HUES64 (cell line): Measurements from ENCODE around the gene YTHDF1.
"Not testable (repeated sequence)": the region's sequence is repeated elsewhere in the genome, so short reads cannot be mapped to it uniquely, and the experiment has no call there.

Experiments
- H3K27ac ChIP-seq: 2 replicates; pipeline ENCODE4 v1.7.0; 2013; ENCODE audit warnings: low read depth, low read length, inconsistent platforms
- H3K27me3 ChIP-seq: 2 replicates; pipeline ENCODE4 v1.6.1; 2013; ENCODE audit warnings: mild to moderate bottlenecking, low read length; ENCODE audit not compliant: insufficient read depth
- H3K36me3 ChIP-seq: 2 replicates; pipeline ENCODE4 v1.6.1; 2013; ENCODE audit warnings: mild to moderate bottlenecking, low read length; ENCODE audit not compliant: insufficient read depth
- H3K4me1 ChIP-seq: 2 replicates; pipeline ENCODE4 v1.6.1; 2013; ENCODE audit warnings: mild to moderate bottlenecking, low read length, moderate library complexity; ENCODE audit not compliant: insufficient read depth
- H3K4me3 ChIP-seq: 2 replicates; pipeline ENCODE4 v1.5.1; 2013; ENCODE audit warnings: mild to moderate bottlenecking, low read length, moderate library complexity
- H3K9ac ChIP-seq: 2 replicates; pipeline ENCODE4 v1.6.1; 2013; ENCODE audit warnings: mild to moderate bottlenecking, low read depth, low read length
- H3K9me3 ChIP-seq: 2 replicates; pipeline ENCODE4 v1.6.1; 2013; ENCODE audit warnings: low read depth, low read length; ENCODE audit not compliant: insufficient read depth
- WGBS: fragments of 150-250, 120-280 bp; methylation state at CpG from one replicate; pipeline ENCODE4 v1.1.7; 2013; ENCODE audit warnings: missing lambda C conversion rate; 5-methylcytosine and 5-hydroxymethylcytosine counted together

The YTHDF1 gene

DNA sequence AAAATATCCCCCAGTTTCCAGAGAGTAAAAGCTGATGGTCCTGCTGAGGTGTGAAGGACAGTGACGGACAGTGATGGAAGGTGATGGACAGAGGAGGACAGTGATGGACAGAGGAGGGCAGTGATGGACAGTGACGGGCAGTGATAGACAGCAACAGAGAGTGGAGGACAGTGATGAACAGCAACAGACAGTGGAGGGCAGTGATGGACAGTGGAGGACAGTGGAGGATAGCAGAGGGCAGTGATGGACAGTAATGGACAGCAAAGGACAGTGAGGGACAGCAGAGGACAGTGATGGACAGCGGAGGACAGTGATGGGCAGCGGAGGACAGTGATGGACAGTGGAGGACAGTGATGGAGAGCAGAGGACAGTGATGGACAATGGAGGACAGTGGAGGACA, 41.0 kb upstream of the YTHDF1 start:
- no peaks in the 10 kb centered on the region for H3K36me3 ChIP-seq
- H3K4me1 ChIP-seq: peaks cover 14% of the 10 kb centered on the region
- H3K27me3 ChIP-seq: peaks cover 44% of the 10 kb centered on the region
- WGBS: 95% methylated on average over 4 of the region's 4 CpGs
- H3K27ac ChIP-seq: no peak overlapping the region
- no peak overlapping the region for H3K4me3 ChIP-seq
- no peaks in the 10 kb centered on the region for H3K9me3 ChIP-seq
- no peak overlapping the region for H3K9ac ChIP-seq

DNA sequence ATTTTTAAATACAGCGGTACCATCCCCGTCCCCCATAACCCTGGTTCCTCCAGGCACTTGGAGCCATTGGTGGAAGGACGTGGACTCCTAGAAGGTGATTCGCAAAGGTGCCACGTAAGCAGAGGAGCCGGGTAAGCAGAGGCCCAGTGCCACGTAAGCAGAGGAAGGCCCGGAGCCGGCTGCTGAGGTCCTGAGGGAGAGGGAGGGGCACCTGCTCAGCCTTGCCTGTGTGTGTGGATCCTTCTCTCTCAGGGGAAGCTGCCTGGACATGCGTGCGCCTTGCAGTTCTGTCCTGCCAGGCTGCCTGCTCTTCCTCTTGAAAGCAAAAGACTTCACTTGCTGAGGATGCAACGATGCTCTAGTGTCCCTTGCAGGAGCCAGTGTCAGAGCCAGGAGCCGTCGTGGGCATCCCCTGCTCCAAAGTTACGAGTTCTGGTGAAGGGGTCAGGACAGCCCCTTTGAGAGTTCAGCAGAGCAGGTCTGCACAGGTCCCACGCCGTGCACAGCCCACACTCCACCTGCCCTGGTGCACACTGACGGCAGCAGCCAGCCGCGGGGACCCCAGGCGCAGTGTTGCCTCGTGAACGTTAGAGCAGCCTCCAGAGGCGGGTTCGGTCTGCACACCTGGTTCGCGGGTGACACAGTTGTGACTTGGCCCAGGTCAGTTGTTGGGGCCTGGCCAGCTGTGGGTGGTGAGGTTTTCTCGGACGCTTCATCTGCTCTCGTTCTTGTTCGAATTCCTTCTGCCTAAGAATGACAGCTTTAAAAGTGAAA, 40.2 kb upstream of the YTHDF1 start:
- no peak overlapping the region for H3K4me3 ChIP-seq
- 79% methylated on average over 31 of the region's 31 CpGs for WGBS
- peaks cover 46% of the 10 kb centered on the region for H3K27me3 ChIP-seq
- no peaks in the 10 kb centered on the region for H3K36me3 ChIP-seq
- H3K4me1 ChIP-seq: peaks cover 6% of the 10 kb centered on the region; the same call in 1 of the 2 replicates
- no peaks in the 10 kb centered on the region for H3K9me3 ChIP-seq
- H3K9ac ChIP-seq: no peak overlapping the region
- H3K27ac ChIP-seq: no peak overlapping the region

DNA sequence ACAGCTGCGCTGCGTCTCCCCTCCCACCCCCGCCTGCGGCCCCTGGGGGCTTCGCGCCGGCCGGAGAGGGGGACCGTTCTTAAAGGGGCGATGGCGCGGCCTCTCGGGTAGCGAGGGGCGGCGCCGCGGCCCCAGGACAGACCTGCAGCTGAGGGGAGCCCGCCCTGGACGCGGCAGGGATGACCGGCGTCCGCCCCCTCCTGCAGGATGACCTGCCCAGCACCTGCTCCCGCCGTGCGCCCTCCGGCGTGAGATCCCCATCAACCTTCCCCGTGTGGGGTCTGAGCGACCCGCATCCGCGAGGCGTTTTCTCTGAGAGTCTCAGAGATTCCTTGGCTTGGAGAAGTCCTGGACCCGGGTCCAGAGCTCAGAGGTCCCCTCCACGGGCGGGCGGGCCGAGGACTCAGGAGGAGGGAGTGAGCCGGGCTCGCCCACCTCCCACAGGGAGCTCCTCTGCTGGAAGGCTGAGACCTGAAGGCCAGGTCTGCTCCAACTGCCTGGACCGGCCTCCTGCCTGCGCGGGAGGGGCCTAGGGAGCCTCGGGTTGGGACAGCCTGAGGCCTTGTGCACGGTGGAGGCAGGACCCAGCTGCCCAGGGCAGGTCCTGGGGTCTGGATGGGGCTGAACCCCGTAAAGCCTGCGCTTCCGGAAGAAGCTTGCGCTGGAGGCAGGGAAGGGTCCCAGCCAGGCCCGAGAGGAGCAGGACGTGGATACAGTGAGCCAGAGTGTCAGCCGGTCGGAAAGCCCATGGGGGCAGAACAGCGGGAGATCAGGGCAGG, 38.9 kb upstream of the YTHDF1 start:
- H3K27me3 ChIP-seq: peaks cover 46% of the 10 kb centered on the region
- 4% methylated on average over 56 of the region's 56 CpGs for WGBS

DNA sequence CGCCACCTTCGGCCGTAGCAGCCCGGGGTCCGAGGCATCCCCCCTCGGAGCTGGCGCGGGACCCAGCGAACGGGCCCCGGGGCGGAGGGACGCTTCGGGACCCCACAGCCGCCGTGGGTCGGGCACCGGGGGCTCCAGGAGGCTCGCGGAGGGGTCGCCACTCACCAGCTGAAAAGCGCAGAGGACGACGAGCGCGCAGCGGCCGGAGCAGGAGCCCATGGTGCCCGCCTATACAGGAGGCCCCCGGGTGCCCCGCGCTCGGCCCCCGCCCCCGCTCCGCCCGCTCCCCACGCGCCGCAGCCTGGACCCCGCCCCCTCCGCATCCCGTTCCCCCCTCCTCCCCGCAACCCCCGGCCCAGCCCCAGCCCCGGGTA, 38.3 kb upstream of the YTHDF1 start, which contains the start of gene NKAIN4:
Gene NKAIN4 (minus strand): TSS at position 232 of the 374 bp plus-strand sequence. CDS start 13 bp downstream, at position 219.
- H3K4me1 ChIP-seq: peaks cover 6% of the 10 kb centered on the region; the same call in 1 of the 2 replicates
- H3K4me3 ChIP-seq: peak within 1 kb of the TSS; percentile 50
- peak within 1 kb of the TSS; percentile 23; the same call in 1 of the 2 replicates for H3K9ac ChIP-seq
- no peak within 1 kb of the TSS for H3K27ac ChIP-seq
- H3K9me3 ChIP-seq: no peaks in the 10 kb centered on the region
- WGBS: 1% methylated on average over 35 of the region's 46 CpGs
- peaks cover 46% of the 10 kb centered on the region for H3K27me3 ChIP-seq
- H3K36me3 ChIP-seq: no peaks in the 10 kb centered on the region

More for the DNA sequence above, 38.9 kb upstream of the YTHDF1 start:
- H3K27ac ChIP-seq: no peak overlapping the region
- no peak overlapping the region; the same call in 1 of the 2 replicates for H3K9ac ChIP-seq
- H3K4me3 ChIP-seq: peak overlapping the region; percentile 50
- no peaks in the 10 kb centered on the region for H3K36me3 ChIP-seq
- peaks cover 6% of the 10 kb centered on the region; the same call in 1 of the 2 replicates for H3K4me1 ChIP-seq
- no peaks in the 10 kb centered on the region for H3K9me3 ChIP-seq

DNA sequence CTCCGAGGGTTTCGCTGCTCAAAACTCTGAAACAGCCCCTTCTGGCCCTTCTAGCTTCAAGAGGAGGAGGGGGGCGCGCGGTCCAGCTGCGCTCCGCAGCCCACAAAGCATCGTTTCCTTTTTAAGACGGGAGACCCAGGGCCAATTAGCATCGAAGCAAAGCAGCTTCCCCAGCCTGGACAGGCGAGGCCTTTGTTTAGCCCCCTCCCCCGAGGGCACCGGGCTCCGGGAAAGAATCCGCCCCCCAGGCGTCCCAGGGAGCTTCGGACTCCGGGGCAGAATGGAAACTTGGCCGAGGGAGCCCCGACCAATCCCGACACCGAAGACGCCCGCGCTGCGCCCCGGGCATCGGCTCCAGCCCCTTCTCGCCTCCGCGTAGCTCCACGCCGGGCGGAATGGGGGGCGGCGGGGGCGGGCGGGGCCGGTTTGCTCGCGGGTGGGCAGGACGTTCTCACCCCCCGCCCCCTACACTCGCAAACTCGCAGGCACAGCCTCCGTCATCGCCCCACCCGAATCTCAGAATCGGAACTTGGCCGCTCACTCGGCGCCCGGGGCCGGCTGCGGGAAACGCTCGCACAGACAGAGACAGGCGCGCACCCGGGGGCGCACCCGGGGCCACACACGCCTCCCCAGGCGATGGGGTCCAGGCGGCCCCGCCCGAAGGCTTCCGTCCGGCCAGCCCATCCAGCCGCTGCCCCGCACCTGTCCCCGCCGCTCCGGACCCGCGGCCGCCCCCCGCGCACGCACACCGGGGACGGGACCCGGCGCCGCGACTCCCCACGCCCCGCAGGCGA, 37.7 kb upstream of the YTHDF1 start:
- under 1% methylated on average over 89 of the region's 89 CpGs for WGBS
- H3K9me3 ChIP-seq: no peaks in the 10 kb centered on the region
- H3K4me3 ChIP-seq: peak overlapping the region; percentile 50
- peak overlapping the region; percentile 23; the same call in 1 of the 2 replicates for H3K9ac ChIP-seq
- H3K27me3 ChIP-seq: peaks cover 46% of the 10 kb centered on the region
- H3K27ac ChIP-seq: no peak overlapping the region
- peaks cover 6% of the 10 kb centered on the region; the same call in 1 of the 2 replicates for H3K4me1 ChIP-seq
- H3K36me3 ChIP-seq: no peaks in the 10 kb centered on the region

DNA sequence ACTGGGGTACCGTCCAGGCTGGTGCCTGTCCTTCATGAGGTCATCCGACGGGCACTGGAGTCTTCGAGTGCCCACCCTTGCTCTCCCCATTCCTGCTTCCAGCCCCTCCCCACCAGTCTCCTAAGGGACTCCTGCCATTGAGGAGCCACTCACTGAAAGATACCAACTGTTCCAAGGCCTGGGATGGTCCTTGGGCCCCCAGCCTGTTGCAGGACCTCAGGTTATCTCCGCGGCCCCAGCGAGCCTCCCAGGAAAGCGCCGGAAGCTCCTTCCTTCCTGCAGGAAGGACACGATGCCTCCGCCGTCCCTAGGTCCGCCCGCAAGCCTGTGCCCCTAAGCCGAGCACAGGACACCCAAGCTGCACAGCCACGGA, 37.1 kb upstream of the YTHDF1 start:
- Histone ChIP-seq H3K27ac (no peak overlapping the region), H3K4me1 (peaks cover 10% of the 10 kb centered on the region; the same call in 1 of the 2 replicates), H3K27me3 (peaks cover 46% of the 10 kb centered on the region), H3K36me3 (no peaks in the 10 kb centered on the region), H3K9me3 (no peaks in the 10 kb centered on the region), H3K4me3 (peak overlapping the region; percentile 50), H3K9ac (peak overlapping the region; percentile 23; the same call in 1 of the 2 replicates)
- 21% methylated on average over 16 of the region's 16 CpGs for WGBS

DNA sequence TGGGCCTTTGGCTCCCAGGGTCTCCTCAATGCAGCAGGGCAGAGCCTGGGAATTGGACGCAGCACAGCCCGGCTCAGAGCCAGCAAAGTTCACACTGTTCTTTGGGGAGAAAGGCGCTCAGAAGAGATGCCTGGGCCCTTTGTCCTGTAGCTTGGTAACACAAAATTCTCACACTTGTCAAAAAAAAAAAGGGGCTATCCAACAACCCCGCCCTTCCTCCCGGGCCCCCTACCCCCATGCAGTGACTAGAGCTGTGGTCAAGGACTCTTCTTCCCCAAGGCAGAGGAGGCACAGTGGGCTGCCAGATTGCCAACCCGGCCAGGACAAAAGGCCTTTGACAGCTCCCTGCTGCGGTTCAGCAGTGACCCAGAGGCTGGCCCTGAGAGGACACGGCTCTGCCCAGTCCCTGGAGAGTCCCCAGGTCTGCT, 36.4 kb upstream of the YTHDF1 start:
- Histone ChIP-seq H3K4me1 (peaks cover 13% of the 10 kb centered on the region; the same call in 1 of the 2 replicates), H3K9me3 (no peaks in the 10 kb centered on the region), H3K27ac (no peak overlapping the region), H3K9ac (no peak overlapping the region), H3K4me3 (no peak overlapping the region), H3K27me3 (peaks cover 46% of the 10 kb centered on the region), H3K36me3 (no peaks in the 10 kb centered on the region)
- 49% methylated on average over 8 of the region's 8 CpGs for WGBS

DNA sequence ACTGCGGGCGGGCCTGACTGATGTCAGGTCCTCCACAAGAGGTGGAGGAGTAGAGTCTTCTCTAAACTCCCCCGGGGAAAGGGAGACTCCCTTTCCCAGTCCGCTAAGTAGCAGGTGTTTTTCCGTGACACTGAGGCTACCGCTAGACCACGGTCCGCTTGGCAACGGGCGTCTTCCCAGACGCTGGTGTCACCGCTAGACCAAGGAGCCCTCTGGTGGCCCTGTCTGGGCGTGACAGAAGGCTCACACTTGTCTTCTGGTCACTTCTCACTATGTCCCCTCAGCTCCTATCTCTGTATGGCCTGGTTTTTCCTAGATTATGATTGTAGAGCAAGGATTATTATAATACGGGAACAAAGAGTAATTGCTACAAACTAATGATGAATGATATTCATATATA, 35.4 kb upstream of the YTHDF1 start:
- Histone ChIP-seq H3K4me1 (peaks cover 17% of the 10 kb centered on the region), H3K27me3 (peaks cover 45% of the 10 kb centered on the region)
- H3K9ac ChIP-seq, H3K36me3 ChIP-seq, H3K27ac ChIP-seq, H3K4me3 ChIP-seq, H3K9me3 ChIP-seq: not testable (repeated sequence)
- 51% methylated on average over 10 of the region's 14 CpGs for WGBS

DNA sequence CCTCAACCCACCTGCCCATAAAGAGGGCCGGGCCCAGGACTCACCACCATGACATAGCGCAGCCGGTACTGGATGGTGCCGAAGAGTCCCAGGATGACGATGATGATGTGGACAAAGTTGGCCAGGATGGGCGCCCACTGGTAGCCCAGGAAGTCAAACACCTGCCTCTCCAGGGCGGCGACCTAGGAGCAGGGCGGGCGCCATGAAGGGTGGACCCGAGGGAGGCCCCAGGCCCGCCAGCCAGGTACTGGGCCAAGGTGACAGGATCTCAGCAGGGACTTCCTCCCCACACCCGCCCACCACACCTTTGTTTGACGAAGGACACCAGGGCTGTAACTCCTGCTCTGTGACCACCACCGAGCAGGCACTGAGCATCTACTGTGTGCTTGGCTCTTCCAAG, 34.0 kb upstream of the YTHDF1 start:
- Histone ChIP-seq H3K9me3 (no peaks in the 10 kb centered on the region), H3K4me3 (no peak overlapping the region), H3K4me1 (peaks cover 12% of the 10 kb centered on the region), H3K9ac (no peak overlapping the region), H3K36me3 (no peaks in the 10 kb centered on the region), H3K27ac (no peak overlapping the region), H3K27me3 (peaks cover 34% of the 10 kb centered on the region)
- 94% methylated on average over 15 of the region's 15 CpGs for WGBS

DNA sequence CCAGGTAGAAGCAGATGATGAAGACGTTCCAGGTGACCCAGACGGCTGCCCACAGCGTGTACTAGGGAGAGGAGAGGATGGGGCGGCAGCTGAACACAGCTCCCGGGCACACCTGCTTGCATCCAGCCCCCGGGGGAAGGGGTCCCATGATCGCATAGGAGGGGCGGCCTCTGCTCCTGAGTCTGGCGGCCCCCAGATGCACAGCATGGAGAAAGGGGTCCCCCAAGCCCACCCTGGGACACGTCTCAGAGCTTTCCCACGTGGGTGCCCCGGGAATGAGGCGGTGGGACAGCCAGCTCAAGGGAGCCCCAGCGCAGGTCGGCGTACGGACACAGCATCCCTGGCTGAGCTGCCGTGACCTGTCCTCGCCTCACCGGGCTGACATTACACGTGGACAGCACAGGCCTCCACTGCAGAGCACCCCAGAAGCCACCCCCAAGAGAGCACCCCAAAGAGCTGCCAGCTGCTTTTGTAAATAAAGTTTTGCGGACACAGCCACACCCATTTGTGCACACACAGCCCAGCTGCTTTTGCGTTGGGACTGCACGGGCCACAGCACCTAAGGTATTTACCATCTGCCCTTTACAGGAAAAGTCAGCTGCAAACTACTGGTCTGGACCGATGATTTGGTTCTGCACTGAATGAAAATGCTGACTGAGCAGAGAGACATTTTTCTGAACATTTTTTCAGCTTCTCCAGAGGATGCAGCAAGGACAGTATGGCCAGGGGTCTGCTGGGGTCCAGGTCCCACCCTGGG, 33.1 kb upstream of the YTHDF1 start:
- 91% methylated on average over 25 of the region's 25 CpGs for WGBS
- H3K27me3 ChIP-seq: peaks cover 28% of the 10 kb centered on the region
- no peaks in the 10 kb centered on the region for H3K9me3 ChIP-seq
- H3K9ac ChIP-seq: no peak overlapping the region
- no peak overlapping the region for H3K27ac ChIP-seq
- peaks cover 12% of the 10 kb centered on the region for H3K4me1 ChIP-seq
- H3K36me3 ChIP-seq: no peaks in the 10 kb centered on the region
- no peak overlapping the region for H3K4me3 ChIP-seq
